Measurements from ENCODE around the gene SNX2. TPM values are rescaled to one million over a fixed set of nuclear protein-coding genes. Genes with fewer than 3 reads are reported as not detected.
"Not testable (repeated sequence)": the region's sequence is repeated elsewhere in the genome, so short reads cannot be mapped to it uniquely, and the experiment has no call there.

Gene SNX2
- total RNA-seq, 1 experiment from 2014 or later = 46.9 TPM

- Histone ChIP-seq H3K4me1 (no peaks in the 10 kb centered on the region), H3K36me3 (no peaks in the 10 kb centered on the region), H3K4me3 (no peak overlapping the region), H3K27ac (no peak overlapping the region), H3K27me3 (no peaks in the 10 kb centered on the region), H3K9me3 (replicated peaks) (no peaks in the 10 kb centered on the region)
- no peak for DNase-seq
These were observed 17.6 kb upstream of the SNX2 start for GRCh38 chr5:122757285-122757684.

- H3K36me3 ChIP-seq = no peaks in the 10 kb centered on the region
- H3K27ac ChIP-seq = no peak overlapping the region
- no peak for DNase-seq
- no peaks in the 10 kb centered on the region for H3K27me3 ChIP-seq
- no peaks in the 10 kb centered on the region for H3K9me3 ChIP-seq (replicated peaks)
- H3K4me3 ChIP-seq = no peak overlapping the region
- no peaks in the 10 kb centered on the region for H3K4me1 ChIP-seq
These were observed 15.4 kb upstream of the SNX2 start for GRCh38 chr5:122759241-122760070.

- H3K36me3 ChIP-seq = no peaks in the 10 kb centered on the region
- H3K9me3 ChIP-seq (replicated peaks) = no peaks in the 10 kb centered on the region
- no peak overlapping the region for H3K27ac ChIP-seq
- no peaks in the 10 kb centered on the region for H3K4me1 ChIP-seq
- DNase-seq = no peak
- H3K4me3 ChIP-seq = no peak overlapping the region
- no peaks in the 10 kb centered on the region for H3K27me3 ChIP-seq
These were observed 14.6 kb upstream of the SNX2 start for GRCh38 chr5:122760236-122760635.

- Histone ChIP-seq H3K9me3 (replicated peaks) (no peaks in the 10 kb centered on the region), H3K27ac (no peak overlapping the region), H3K4me1 (no peaks in the 10 kb centered on the region), H3K36me3 (no peaks in the 10 kb centered on the region), H3K4me3 (no peak overlapping the region), H3K27me3 (no peaks in the 10 kb centered on the region)
- DNase-seq = no peak
These were observed 13.8 kb upstream of the SNX2 start for GRCh38 chr5:122761115-122761514.

GRCh38 chr5:122761896-122762295 lies 13.0 kb upstream of the SNX2 start:
- H3K4me1 ChIP-seq; DNase-seq; H3K27ac ChIP-seq; H3K4me3 ChIP-seq; H3K27me3 ChIP-seq; H3K36me3 ChIP-seq; H3K9me3 ChIP-seq (replicated peaks): not testable (repeated sequence)

GRCh38 chr5:122766130-122766529 lies 8.8 kb upstream of the SNX2 start:
- Histone ChIP-seq H3K27me3 (no peaks in the 10 kb centered on the region), H3K27ac (no peak overlapping the region), H3K36me3 (no peaks in the 10 kb centered on the region), H3K9me3 (replicated peaks) (no peaks in the 10 kb centered on the region), H3K4me1 (no peaks in the 10 kb centered on the region), H3K4me3 (no peak overlapping the region)
- no peak for DNase-seq

GRCh38 chr5:122770477-122770876 lies 4.4 kb upstream of the SNX2 start:
- DNase-seq = no peak
- no peak overlapping the region for H3K4me3 ChIP-seq

GRCh38 chr5:122772446-122772845 lies 2.4 kb upstream of the SNX2 start:
- no peaks in the 10 kb centered on the region for H3K4me1 ChIP-seq
- H3K9me3 ChIP-seq (replicated peaks) = no peaks in the 10 kb centered on the region
- no peak overlapping the region for H3K4me3 ChIP-seq
- no peak for DNase-seq
- H3K27ac ChIP-seq = no peak overlapping the region
- H3K27me3 ChIP-seq = no peaks in the 10 kb centered on the region
- no peaks in the 10 kb centered on the region for H3K36me3 ChIP-seq

More at GRCh38 chr5:122770477-122770876, 4.4 kb upstream of the SNX2 start:
- Histone ChIP-seq H3K27ac (no peak overlapping the region), H3K27me3 (no peaks in the 10 kb centered on the region), H3K9me3 (replicated peaks) (no peaks in the 10 kb centered on the region), H3K36me3 (no peaks in the 10 kb centered on the region), H3K4me1 (no peaks in the 10 kb centered on the region)

GRCh38 chr5:122773619-122774018 lies 1.3 kb upstream of the SNX2 start:
- no peaks in the 10 kb centered on the region for H3K27me3 ChIP-seq
- H3K36me3 ChIP-seq = no peaks in the 10 kb centered on the region
- H3K9me3 ChIP-seq (replicated peaks) = no peaks in the 10 kb centered on the region
- H3K4me3 ChIP-seq = no peak overlapping the region
- DNase-seq = no peak
- no peaks in the 10 kb centered on the region for H3K4me1 ChIP-seq
- H3K27ac ChIP-seq = no peak overlapping the region

GRCh38 chr5:122774519-122774860 lies 390 bp upstream of the SNX2 start:
- no peaks in the 10 kb centered on the region for H3K9me3 ChIP-seq (replicated peaks)
- no peaks in the 10 kb centered on the region for H3K27me3 ChIP-seq
- DNase-seq = no peak
- peak overlapping the region; percentile 99 for H3K4me3 ChIP-seq
- H3K27ac ChIP-seq = no peak overlapping the region
- no peaks in the 10 kb centered on the region for H3K36me3 ChIP-seq
- H3K4me1 ChIP-seq = no peaks in the 10 kb centered on the region

GRCh38 chr5:122775550-122776542 lies 966 bp downstream of the SNX2 start:
- Histone ChIP-seq H3K4me1 (no peaks in the 10 kb centered on the region), H3K4me3 (peak overlapping the region; percentile 99), H3K9me3 (replicated peaks) (no peaks in the 10 kb centered on the region), H3K27me3 (no peaks in the 10 kb centered on the region), H3K27ac (peak overlapping the region; percentile 57), H3K36me3 (no peaks in the 10 kb centered on the region)
- DNase-seq = peak in 1 of 2 experiments; percentile 46

GRCh38 chr5:122778157-122778556 lies 3.3 kb downstream of the SNX2 start:
- Histone ChIP-seq H3K27me3 (no peaks in the 10 kb centered on the region), H3K36me3 (no peaks in the 10 kb centered on the region), H3K4me1 (no peaks in the 10 kb centered on the region), H3K9me3 (replicated peaks) (no peaks in the 10 kb centered on the region), H3K4me3 (no peak overlapping the region), H3K27ac (no peak overlapping the region)
- no peak for DNase-seq

- H3K4me3 ChIP-seq = no peak overlapping the region
- DNase-seq = no peak
- no peaks in the 10 kb centered on the region for H3K9me3 ChIP-seq (replicated peaks)
- no peaks in the 10 kb centered on the region for H3K27me3 ChIP-seq
- no peaks in the 10 kb centered on the region for H3K4me1 ChIP-seq
- H3K36me3 ChIP-seq = no peaks in the 10 kb centered on the region
- H3K27ac ChIP-seq = no peak overlapping the region
These were observed 4.6 kb downstream of the SNX2 start for GRCh38 chr5:122779451-122779850.

- Histone ChIP-seq H3K4me1 (no peaks in the 10 kb centered on the region), H3K27ac (no peak overlapping the region), H3K9me3 (replicated peaks) (0 out of 2 replicates have a peak, but pooled peaks cover under 1% of the 10 kb centered on the region), H3K27me3 (no peaks in the 10 kb centered on the region), H3K36me3 (no peaks in the 10 kb centered on the region), H3K4me3 (no peak overlapping the region)
- DNase-seq = no peak
These were observed 5.4 kb downstream of the SNX2 start for GRCh38 chr5:122780296-122780695.

GRCh38 chr5:122781465-122781864 lies 6.6 kb downstream of the SNX2 start:
- no peaks in the 10 kb centered on the region for H3K27me3 ChIP-seq
- H3K36me3 ChIP-seq = no peaks in the 10 kb centered on the region
- H3K27ac ChIP-seq = no peak overlapping the region
- DNase-seq = no peak
- H3K9me3 ChIP-seq (replicated peaks) = 0 out of 2 replicates have a peak, but pooled peaks cover 4% of the 10 kb centered on the region
- H3K4me1 ChIP-seq = no peaks in the 10 kb centered on the region
- H3K4me3 ChIP-seq = no peak overlapping the region

Measured in SJCRH30 (cell line).